GM23338 (cell line): ENCODE measurements around the gene PGM1. TPM values are rescaled to one million over a fixed set of nuclear protein-coding genes. Genes with fewer than 3 reads are reported as not detected.
A peak's percentile ranks its signal among the peaks of the same experiment; 100 is the strongest.

ENCODE experiments used
- ATAC-seq: fragments of 200-7000 bp; cut with Tn5 transposase; 3 replicates; pipeline ENCODE4 v1.9.1; 2020
- DNase-seq: peaks from one replicate; pipeline ENCODE4 v3.0.0-alpha.2; 2015; ENCODE audit warnings: low spot score
- H2AFZ ChIP-seq: fragments of 200-600 bp; sonication (generic); 2 replicates; pipeline ENCODE4 v1.8.0; 2016; ENCODE audit warnings: antibody characterized with exemption, mild to moderate bottlenecking, moderate library complexity
- H3F3A ChIP-seq: fragments of 200-600 bp; sonication (generic); replicated peaks from 2 replicates; pipeline ENCODE4 v1.8.0; 2017; ENCODE audit warnings: antibody characterized with exemption, mixed run types, low read depth
- H3K27ac ChIP-seq: fragments of 200-600 bp; sonication (generic); 2 replicates; pipeline ENCODE4 v1.6.1; 2016; ENCODE audit warnings: low read depth
- H3K27me3 ChIP-seq: fragments of 200-600 bp; sonication (generic); 2 replicates; pipeline ENCODE4 v1.8.0; 2016; ENCODE audit warnings: mild to moderate bottlenecking, mixed run types, moderate library complexity; ENCODE audit not compliant: insufficient read depth
- H3K36me3 ChIP-seq: fragments of 200-600 bp; sonication (generic); 2 replicates; pipeline ENCODE4 v1.8.0; 2016; ENCODE audit warnings: mild to moderate bottlenecking; ENCODE audit not compliant: insufficient read depth
- H3K4me1 ChIP-seq: fragments of 200-600 bp; sonication (generic); 2 replicates; pipeline ENCODE4 v1.8.0; 2016; ENCODE audit warnings: mild to moderate bottlenecking, moderate library complexity; ENCODE audit not compliant: insufficient read depth
- H3K4me2 ChIP-seq: fragments of 200-600 bp; sonication (generic); 2 replicates; pipeline ENCODE4 v1.7.1; 2017; ENCODE audit warnings: mixed run types
- H3K4me3 ChIP-seq: fragments of 200-600 bp; sonication (generic); 2 replicates; pipeline ENCODE4 v1.6.1; 2016; ENCODE audit warnings: mixed run types
- H3K79me2 ChIP-seq: fragments of 200-600 bp; sonication (generic); replicated peaks from 2 replicates; pipeline ENCODE4 v1.8.0; 2017; ENCODE audit warnings: mild to moderate bottlenecking; ENCODE audit not compliant: insufficient read depth
- H3K9me2 ChIP-seq: fragments of 200-600 bp; sonication (generic); 2 replicates; pipeline ENCODE4 v1.8.0; 2017; ENCODE audit not compliant: insufficient read depth
- H4K20me1 ChIP-seq: fragments of 200-600 bp; sonication (generic); replicated peaks from 2 replicates; pipeline ENCODE4 v1.8.0; 2017; ENCODE audit warnings: mild to moderate bottlenecking; ENCODE audit not compliant: insufficient read depth
- H3K27ac Mint-ChIP-seq: 2 replicates; pipeline ENCODE4 v1.8.0; 2020; ENCODE audit warnings: inconsistent platforms, mild to moderate bottlenecking, moderate library complexity, mixed read lengths
- H3K27me3 Mint-ChIP-seq: 3 replicates; pipeline ENCODE4 v1.8.0; 2022; ENCODE audit warnings: low read depth, mild to moderate bottlenecking, moderate library complexity, mixed read lengths, inconsistent platforms; ENCODE audit not compliant: insufficient read depth, poor library complexity
- H3K36me3 Mint-ChIP-seq: 3 replicates; pipeline ENCODE4 v1.8.0; 2021; ENCODE audit warnings: low read depth, mild to moderate bottlenecking, inconsistent platforms, moderate library complexity, mixed read lengths
- H3K4me1 Mint-ChIP-seq: 3 replicates; pipeline ENCODE4 v1.8.0; 2020; ENCODE audit warnings: mild to moderate bottlenecking, inconsistent platforms, mixed read lengths
- H3K4me3 Mint-ChIP-seq: 3 replicates; pipeline ENCODE4 v1.8.0; 2021; ENCODE audit warnings: moderate library complexity, mild to moderate bottlenecking, inconsistent platforms, mixed read lengths
- H3K9me3 Mint-ChIP-seq: 3 replicates; pipeline ENCODE4 v1.8.0; 2020; ENCODE audit warnings: moderate library complexity, mild to moderate bottlenecking, inconsistent platforms, mixed read lengths
- CREB1 ChIP-seq: fragments of 250-450 bp; sonication (Bioruptor Pico); IDR thresholded peaks from 2 replicates; pipeline ENCODE4 v1.5.0; 2020; ENCODE audit warnings: low read depth, mild to moderate bottlenecking, moderate library complexity
- ETS1 ChIP-seq: IDR thresholded peaks from 2 replicates; pipeline ENCODE4 v1.6.1; 2016; ENCODE audit warnings: antibody characterized with exemption
- EZH2phosphoT487 ChIP-seq: fragments of 200-600 bp; sonication (generic); IDR thresholded peaks from one replicate; pipeline ENCODE4 v1.8.1; 2018; ENCODE audit warnings: antibody characterized with exemption; ENCODE audit not compliant: unreplicated experiment
- JUNB ChIP-seq: IDR thresholded peaks from one replicate; pipeline ENCODE4 v1.6.1; 2016; ENCODE audit warnings: antibody characterized with exemption; ENCODE audit not compliant: unreplicated experiment
- POLR2AphosphoS5 ChIP-seq: IDR thresholded peaks from 2 replicates; pipeline ENCODE4 v1.6.1; 2016; ENCODE audit warnings: antibody characterized with exemption, low read depth
- STAT1 ChIP-seq: IDR thresholded peaks from one replicate; pipeline ENCODE4 v1.6.1; 2016; ENCODE audit warnings: antibody characterized with exemption; ENCODE audit not compliant: unreplicated experiment
- ZNF114 ChIP-seq: fragments of 250-450 bp; sonication (Bioruptor Pico); IDR thresholded peaks from 2 replicates; pipeline ENCODE4 v1.5.0; 2020; ENCODE audit warnings: mild to moderate bottlenecking, moderate library complexity
- long read RNA-seq: library from polyadenylated mRNA; unstranded; transcript quantifications from one replicate; pipeline ENCODE4 v2.0.0, GENCODE V29; 2020; ENCODE audit not compliant: unreplicated experiment
- polyA plus RNA-seq: library from polyadenylated mRNA; unstranded; fragments of >200 nt; fragmentation: Nextera tagmentation; extraction: Ambion mirVana; gene quantifications from 2 replicates; pipeline ENCODE4 v1.2.1, GENCODE V29; 2016
- total RNA-seq: library from RNA; depleted of rRNA; stranded (reverse); fragments of >200 nt; shearing (Covaris generic); gene quantifications from 2 replicates; pipeline ENCODE4 v1.2.3, GENCODE V29; 2014; rRNA removed
- TF ChIP-seq, protein P1 (sequence below): fragments of 250-450 bp; sonication (Bioruptor Pico); IDR thresholded peaks from 2 replicates; pipeline ENCODE4 v1.5.0; 2020; ENCODE audit warnings: mild to moderate bottlenecking, moderate library complexity

PGM1 gene
- total RNA-seq (68.9 and 71.9 TPM in 2 replicates), polyA plus RNA-seq (17.4 and 20.9 TPM in 2 replicates)
- long read RNA-seq, transcript PGM1-202 (11 exons, 2,472 nt): major isoform, 43 of 46 reads
- long read RNA-seq, partial matches to known transcripts: 2 of 46 reads
- long read RNA-seq, other reads (novel, unspliced or antisense): 1 of 46 reads

- Histone ChIP-seq H2AFZ (peak within 1 kb of the TSS; percentile 78), H3K27ac (no peak within 1 kb of the TSS)
- peak; percentile 82 for ATAC-seq
These were observed at the start of gene PGM1 for GRCh38 chr1:63593303-63593885. PGM1 (plus strand) TSS chr1:63593411; CDS start chr1:63593489, 78 bp downstream.

More at GRCh38 chr1:63593303-63593885, at the start of gene PGM1:
- peaks cover 3% of the 10 kb centered on the region; the same call in 2 of the 3 replicates for H3K4me1 Mint-ChIP-seq
- Histone ChIP-seq H3F3A (0 out of 2 replicates have a peak, but pooled peaks cover 3% of the 10 kb centered on the region), H3K4me2 (peak within 1 kb of the TSS; percentile 75), H3K36me3 (no peaks in the 10 kb centered on the region), H3K79me2 (peaks cover 6% of the 10 kb centered on the region), H3K4me1 (peaks cover 6% of the 10 kb centered on the region), H4K20me1 (0 out of 2 replicates have a peak, but pooled peaks cover 4% of the 10 kb centered on the region), H3K4me3 (peak within 1 kb of the TSS; percentile 95), H3K9me2 (no peaks in the 10 kb centered on the region), H3K27me3 (peaks cover 10% of the 10 kb centered on the region; the same call in 1 of the 2 replicates)
- no peak within 1 kb of the TSS; the same call in 1 of the 2 replicates for H3K27ac Mint-ChIP-seq
- no peaks in the 10 kb centered on the region for H3K36me3 Mint-ChIP-seq
- peak; percentile 23; the same call in 1 of the 2 replicates for TF ChIP-seq ETS1
- peak; percentile 73 for TF ChIP-seq POLR2AphosphoS5
- TF ChIP-seq EZH2phosphoT487: no peak
- TF ChIP-seq STAT1: no peak
- no peak for TF ChIP-seq ZNF114 (CRISPR knock-in tag)
- 0 out of 2 replicates have a peak, but pooled peaks have one; percentile 26 for TF ChIP-seq CREB1 (CRISPR knock-in tag)
- no peak for TF ChIP-seq JUNB
- TF ChIP-seq, protein P1, sequence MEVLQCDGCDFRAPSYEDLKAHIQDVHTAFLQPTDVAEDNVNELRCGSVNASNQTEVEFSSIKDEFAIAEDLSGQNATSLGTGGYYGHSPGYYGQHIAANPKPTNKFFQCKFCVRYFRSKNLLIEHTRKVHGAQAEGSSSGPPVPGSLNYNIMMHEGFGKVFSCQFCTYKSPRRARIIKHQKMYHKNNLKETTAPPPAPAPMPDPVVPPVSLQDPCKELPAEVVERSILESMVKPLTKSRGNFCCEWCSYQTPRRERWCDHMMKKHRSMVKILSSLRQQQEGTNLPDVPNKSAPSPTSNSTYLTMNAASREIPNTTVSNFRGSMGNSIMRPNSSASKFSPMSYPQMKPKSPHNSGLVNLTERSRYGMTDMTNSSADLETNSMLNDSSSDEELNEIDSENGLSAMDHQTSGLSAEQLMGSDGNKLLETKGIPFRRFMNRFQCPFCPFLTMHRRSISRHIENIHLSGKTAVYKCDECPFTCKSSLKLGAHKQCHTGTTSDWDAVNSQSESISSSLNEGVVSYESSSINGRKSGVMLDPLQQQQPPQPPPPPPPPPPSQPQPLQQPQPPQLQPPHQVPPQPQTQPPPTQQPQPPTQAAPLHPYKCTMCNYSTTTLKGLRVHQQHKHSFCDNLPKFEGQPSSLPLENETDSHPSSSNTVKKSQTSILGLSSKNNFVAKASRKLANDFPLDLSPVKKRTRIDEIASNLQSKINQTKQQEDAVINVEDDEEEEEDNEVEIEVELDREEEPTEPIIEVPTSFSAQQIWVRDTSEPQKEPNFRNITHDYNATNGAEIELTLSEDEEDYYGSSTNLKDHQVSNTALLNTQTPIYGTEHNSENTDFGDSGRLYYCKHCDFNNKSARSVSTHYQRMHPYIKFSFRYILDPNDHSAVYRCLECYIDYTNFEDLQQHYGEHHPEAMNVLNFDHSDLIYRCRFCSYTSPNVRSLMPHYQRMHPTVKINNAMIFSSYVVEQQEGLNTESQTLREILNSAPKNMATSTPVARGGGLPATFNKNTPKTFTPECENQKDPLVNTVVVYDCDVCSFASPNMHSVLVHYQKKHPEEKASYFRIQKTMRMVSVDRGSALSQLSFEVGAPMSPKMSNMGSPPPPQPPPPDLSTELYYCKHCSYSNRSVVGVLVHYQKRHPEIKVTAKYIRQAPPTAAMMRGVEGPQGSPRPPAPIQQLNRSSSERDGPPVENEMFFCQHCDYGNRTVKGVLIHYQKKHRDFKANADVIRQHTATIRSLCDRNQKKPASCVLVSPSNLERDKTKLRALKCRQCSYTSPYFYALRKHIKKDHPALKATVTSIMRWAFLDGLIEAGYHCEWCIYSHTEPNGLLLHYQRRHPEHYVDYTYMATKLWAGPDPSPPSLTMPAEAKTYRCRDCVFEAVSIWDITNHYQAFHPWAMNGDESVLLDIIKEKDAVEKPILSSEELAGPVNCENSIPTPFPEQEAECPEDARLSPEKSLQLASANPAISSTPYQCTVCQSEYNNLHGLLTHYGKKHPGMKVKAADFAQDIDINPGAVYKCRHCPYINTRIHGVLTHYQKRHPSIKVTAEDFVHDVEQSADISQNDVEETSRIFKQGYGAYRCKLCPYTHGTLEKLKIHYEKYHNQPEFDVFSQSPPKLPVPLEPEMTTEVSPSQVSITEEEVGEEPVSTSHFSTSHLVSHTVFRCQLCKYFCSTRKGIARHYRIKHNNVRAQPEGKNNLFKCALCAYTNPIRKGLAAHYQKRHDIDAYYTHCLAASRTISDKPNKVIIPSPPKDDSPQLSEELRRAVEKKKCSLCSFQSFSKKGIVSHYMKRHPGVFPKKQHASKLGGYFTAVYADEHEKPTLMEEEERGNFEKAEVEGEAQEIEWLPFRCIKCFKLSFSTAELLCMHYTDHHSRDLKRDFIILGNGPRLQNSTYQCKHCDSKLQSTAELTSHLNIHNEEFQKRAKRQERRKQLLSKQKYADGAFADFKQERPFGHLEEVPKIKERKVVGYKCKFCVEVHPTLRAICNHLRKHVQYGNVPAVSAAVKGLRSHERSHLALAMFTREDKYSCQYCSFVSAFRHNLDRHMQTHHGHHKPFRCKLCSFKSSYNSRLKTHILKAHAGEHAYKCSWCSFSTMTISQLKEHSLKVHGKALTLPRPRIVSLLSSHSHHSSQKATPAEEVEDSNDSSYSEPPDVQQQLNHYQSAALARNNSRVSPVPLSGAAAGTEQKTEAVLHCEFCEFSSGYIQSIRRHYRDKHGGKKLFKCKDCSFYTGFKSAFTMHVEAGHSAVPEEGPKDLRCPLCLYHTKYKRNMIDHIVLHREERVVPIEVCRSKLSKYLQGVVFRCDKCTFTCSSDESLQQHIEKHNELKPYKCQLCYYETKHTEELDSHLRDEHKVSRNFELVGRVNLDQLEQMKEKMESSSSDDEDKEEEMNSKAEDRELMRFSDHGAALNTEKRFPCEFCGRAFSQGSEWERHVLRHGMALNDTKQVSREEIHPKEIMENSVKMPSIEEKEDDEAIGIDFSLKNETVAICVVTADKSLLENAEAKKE (CRISPR knock-in tag): no peak
- peaks cover 11% of the 10 kb centered on the region for H3K27me3 Mint-ChIP-seq
- H3K4me3 Mint-ChIP-seq: peak within 1 kb of the TSS; percentile 92
- DNase-seq: peak; percentile 82
- no peaks in the 10 kb centered on the region for H3K9me3 Mint-ChIP-seq
